Tibial artery (tissue), 4 donors: ENCODE measurements around the gene TMEM229B.

Source experiments
- DNase-seq, 2 donors: peaks; one replicate each; pipeline ENCODE4 v3.0.0-alpha.2; 2019
- H3K27ac ChIP-seq, 2 donors: fragments of 200-600 bp; sonication (generic) in 1 of 2; 1 replicate in 1 of 2; 2 replicates in 1 of 2; pipeline ENCODE4 v1.5.1; 2018 to 2019; ENCODE audit warnings: mild to moderate bottlenecking in 1 of 2
- H3K27me3 ChIP-seq, 2 donors: fragments of 200-600 bp; sonication (generic) in 1 of 2; one replicate each; pipeline versions ENCODE4 v1.5.1 to v1.6.0; 2016 to 2019
- H3K36me3 ChIP-seq, 3 donors: fragments of 200-600 bp; sonication (generic) in 2 of 3; one replicate each; pipeline ENCODE4 v1.5.1; 2016 to 2019; ENCODE audit warnings: mild to moderate bottlenecking in 2 of 3
- H3K4me1 ChIP-seq, 4 donors: fragments of 200-600 bp; sonication (generic) in 2 of 4; 1 replicate in 3 of 4; 2 replicates in 1 of 4; pipeline ENCODE4 v1.5.1; 2016 to 2019
- H3K4me3 ChIP-seq, 2 donors: fragments of 200-600 bp; sonication (generic) in 1 of 2; 1 replicate in 1 of 2; 2 replicates in 1 of 2; pipeline ENCODE4 v1.5.1; 2018 to 2019; ENCODE audit warnings: mild to moderate bottlenecking in 2 of 2
- H3K9me3 ChIP-seq, 3 donors: fragments of 200-600 bp; sonication (generic) in 1 of 3; one replicate each; pipeline ENCODE4 v1.5.1; 2016 to 2019
- intact Hi-C: fragments of 100-400 bp; cut with DNase I; formaldehyde crosslinking; loops from one replicate; pipeline ENCODE4 v1.15.0; 2023; ENCODE audit warnings: low total_unique reads
- TF ChIP-seq, protein P1 (sequence below), 2 experiments: fragments of 200-600 bp in 1 of 2; fragments of 450-650 bp in 1 of 2; IDR thresholded peaks; one replicate each; pipeline ENCODE4 v1.5.1; 2017 to 2019; ENCODE audit warnings: antibody characterized with exemption in 2 of 2, mild to moderate bottlenecking in 1 of 2, moderate library complexity in 1 of 2

TMEM229B gene

DNA sequence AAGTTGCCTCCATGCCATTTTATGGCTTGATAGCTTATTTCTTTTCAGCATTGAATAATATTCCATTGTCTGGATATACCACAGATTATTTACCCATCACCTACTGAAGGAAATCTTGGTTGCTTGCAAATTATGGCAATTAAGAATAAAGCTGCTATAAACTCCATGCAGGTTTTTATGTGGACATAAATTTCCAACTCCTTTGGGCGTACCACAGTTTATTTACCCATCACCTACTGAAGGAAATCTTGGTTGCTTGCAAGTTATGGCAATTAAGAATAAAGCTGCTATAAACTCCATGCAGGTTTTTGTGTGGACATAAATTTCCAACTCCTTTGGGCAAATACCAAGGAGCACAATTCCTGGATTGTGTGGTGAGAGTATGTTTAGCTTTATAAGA is 32.0 kb upstream of the TMEM229B start:
- intact Hi-C loops = no loop called here
- TF ChIP-seq, protein P1, sequence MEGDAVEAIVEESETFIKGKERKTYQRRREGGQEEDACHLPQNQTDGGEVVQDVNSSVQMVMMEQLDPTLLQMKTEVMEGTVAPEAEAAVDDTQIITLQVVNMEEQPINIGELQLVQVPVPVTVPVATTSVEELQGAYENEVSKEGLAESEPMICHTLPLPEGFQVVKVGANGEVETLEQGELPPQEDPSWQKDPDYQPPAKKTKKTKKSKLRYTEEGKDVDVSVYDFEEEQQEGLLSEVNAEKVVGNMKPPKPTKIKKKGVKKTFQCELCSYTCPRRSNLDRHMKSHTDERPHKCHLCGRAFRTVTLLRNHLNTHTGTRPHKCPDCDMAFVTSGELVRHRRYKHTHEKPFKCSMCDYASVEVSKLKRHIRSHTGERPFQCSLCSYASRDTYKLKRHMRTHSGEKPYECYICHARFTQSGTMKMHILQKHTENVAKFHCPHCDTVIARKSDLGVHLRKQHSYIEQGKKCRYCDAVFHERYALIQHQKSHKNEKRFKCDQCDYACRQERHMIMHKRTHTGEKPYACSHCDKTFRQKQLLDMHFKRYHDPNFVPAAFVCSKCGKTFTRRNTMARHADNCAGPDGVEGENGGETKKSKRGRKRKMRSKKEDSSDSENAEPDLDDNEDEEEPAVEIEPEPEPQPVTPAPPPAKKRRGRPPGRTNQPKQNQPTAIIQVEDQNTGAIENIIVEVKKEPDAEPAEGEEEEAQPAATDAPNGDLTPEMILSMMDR (IDR thresholded peaks at IDR 0.05) = no peak
- no peak for DNase-seq
- no peaks in the 10 kb centered on the region for H3K9me3 ChIP-seq
- H3K27me3 ChIP-seq = peaks cover 0 to 41% of the 10 kb centered on the region in 2 donors
- no peak overlapping the region for H3K4me3 ChIP-seq
- no peak overlapping the region for H3K27ac ChIP-seq
- H3K36me3 ChIP-seq = no peaks in the 10 kb centered on the region
- peaks cover 0 to 6% (median 2%) of the 10 kb centered on the region in 4 donors for H3K4me1 ChIP-seq

GRCh38 chr14:67519406-67519805 is 30.9 kb upstream of the TMEM229B start:
- H3K27me3 ChIP-seq = peaks cover 0 to 31% of the 10 kb centered on the region in 2 donors

GRCh38 chr14:67517083-67517482 is 28.6 kb upstream of the TMEM229B start:
- Histone ChIP-seq H3K27me3 (peaks cover 0 to 17% of the 10 kb centered on the region in 2 donors), H3K27ac (no peak overlapping the region), H3K36me3 (no peaks in the 10 kb centered on the region), H3K9me3 (no peaks in the 10 kb centered on the region), H3K4me1 (peaks cover 0 to 18% (median 13%) of the 10 kb centered on the region in 4 donors), H3K4me3 (no peak overlapping the region)
- TF ChIP-seq, protein P1 (IDR thresholded peaks at IDR 0.05) = no peak
- intact Hi-C loops = no loop called here
- no peak for DNase-seq

More at GRCh38 chr14:67519406-67519805, 30.9 kb upstream of the TMEM229B start:
- TF ChIP-seq, protein P1 (IDR thresholded peaks at IDR 0.05) = no peak
- intact Hi-C loops = no loop called here
- H3K9me3 ChIP-seq = no peaks in the 10 kb centered on the region
- no peaks in the 10 kb centered on the region for H3K36me3 ChIP-seq
- no peak for DNase-seq
- H3K4me3 ChIP-seq = no peak overlapping the region
- no peak overlapping the region for H3K27ac ChIP-seq
- H3K4me1 ChIP-seq = peaks cover 0 to 10% (median 7%) of the 10 kb centered on the region in 4 donors

DNA sequence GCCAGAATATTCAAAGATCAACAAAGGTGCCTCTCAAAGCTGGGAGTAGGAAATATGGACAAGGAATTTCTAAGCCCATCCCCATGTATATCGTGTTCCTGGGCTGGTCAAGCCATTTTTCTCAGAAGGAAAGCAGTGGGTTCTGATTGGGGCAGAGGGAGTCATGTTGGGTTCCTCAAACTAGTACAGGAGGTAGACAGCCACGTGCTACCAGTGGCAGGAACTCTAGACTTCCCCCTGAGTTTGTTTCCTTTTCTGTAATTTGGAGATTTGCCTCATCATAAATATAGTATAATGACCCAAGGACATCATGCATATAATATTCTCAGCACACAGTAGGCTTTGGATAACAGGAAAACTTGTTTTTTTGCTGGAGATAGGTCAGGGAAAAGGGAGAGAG is 28.2 kb upstream of the TMEM229B start:
- H3K9me3 ChIP-seq = no peaks in the 10 kb centered on the region
- H3K4me1 ChIP-seq = peaks cover 0 to 18% (median 13%) of the 10 kb centered on the region in 4 donors
- no peak overlapping the region for H3K27ac ChIP-seq
- peaks cover 0 to 16% of the 10 kb centered on the region in 2 donors for H3K27me3 ChIP-seq
- TF ChIP-seq, protein P1 (IDR thresholded peaks at IDR 0.05) = no peak
- H3K36me3 ChIP-seq = no peaks in the 10 kb centered on the region
- no peak for DNase-seq
- H3K4me3 ChIP-seq = no peak overlapping the region
- intact Hi-C loops = no loop called here

GRCh38 chr14:67515386-67516079 is 27.0 kb upstream of the TMEM229B start:
- Histone ChIP-seq H3K27ac (peak overlapping the region in 1 of 2 donors; percentile 54), H3K36me3 (no peaks in the 10 kb centered on the region), H3K9me3 (no peaks in the 10 kb centered on the region), H3K4me3 (peak overlapping the region; percentile 90 to 100), H3K27me3 (peaks cover 0 to 14% of the 10 kb centered on the region in 2 donors), H3K4me1 (peaks cover 0 to 18% (median 13%) of the 10 kb centered on the region in 4 donors)
- intact Hi-C loops = no loop called here
- TF ChIP-seq, protein P1 (IDR thresholded peaks at IDR 0.05) = no peak
- peak in 1 of 2 donors; percentile 63 for DNase-seq
